UCSD-AML1 (cell line): ENCODE measurements around the gene S100A10.

Experiments
- DNase-seq: peaks from one replicate; lab custom pipeline; 2025; ENCODE audit not compliant: unreplicated experiment; lab: John Stamatoyannopoulos, UW

S100A10 gene

GRCh38 chr1:151939141-151939540, 54.5 kb downstream of the S100A10 start:
- no peak for DNase-seq

- no peak for DNase-seq
Measured at GRCh38 chr1:151936653-151937052, 57.0 kb downstream of the S100A10 start.

- DNase-seq, result no peak
Measured at GRCh38 chr1:151935894-151936602, 57.6 kb downstream of the S100A10 start.

- no peak for DNase-seq
Measured at GRCh38 chr1:151935154-151935553, 58.5 kb downstream of the S100A10 start.

- no peak for DNase-seq
Measured at GRCh38 chr1:151934048-151934493, 59.6 kb downstream of the S100A10 start.
